ENCODE data around the gene CDC14B. TPM values are rescaled to one million over a fixed set of nuclear protein-coding genes. Genes with fewer than 3 reads are reported as not detected.

Gene CDC14B
- total RNA-seq, 1 experiment from 2014 or later = 28.4 TPM

- WGBS (ENCODE audit: extremely low coverage, insufficient read length, low lambda C conversion rate) = no CpG with 5 or more reads among the region's 6 CpGs
- H4K20me1 ChIP-seq (ENCODE audit: control insufficient read depth, insufficient read depth, insufficient read length) = no peaks in the 10 kb centered on the region
- no peak overlapping the region for H3K18ac ChIP-seq (ENCODE audit: insufficient read length, low read depth, low read length)
- Mint-ChIP-seq H3K4me3 (no peak overlapping the region), H3K27ac (no peak overlapping the region), H3K27me3 (ENCODE audit: low read depth) (peaks cover 30% of the 10 kb centered on the region), H3K36me3 (ENCODE audit: insufficient read depth in 1 of 3, low read depth in 3 of 3) (no peaks in the 10 kb centered on the region), H3K4me1 (peaks cover under 1% of the 10 kb centered on the region in 2 experiments), H3K9me3 (no peaks in the 10 kb centered on the region)
- no peak overlapping the region for H2AFZ ChIP-seq (ENCODE audit: low read length)
- H2BK20ac ChIP-seq (ENCODE audit: low read depth, low read length, poor library complexity, severe bottlenecking) = no peak overlapping the region
- no peak overlapping the region for H4K5ac ChIP-seq (ENCODE audit: insufficient read length, low read depth, low read length)
- no peak overlapping the region for H4K8ac ChIP-seq (replicated peaks; ENCODE audit: insufficient read length, low read depth, low read length)
- H3K23ac ChIP-seq (ENCODE audit: insufficient read length, low read depth, low read length) = no peak overlapping the region
- no peaks in the 10 kb centered on the region for H3K9me3 ChIP-seq (ENCODE audit: control insufficient read depth, low read depth, low read length)
- no peak overlapping the region for H3K4ac ChIP-seq (ENCODE audit: low read depth, low read length)
- no peak overlapping the region for H3T11ph ChIP-seq (ENCODE audit: low read length)
- no peak overlapping the region for H2BK120ac ChIP-seq (ENCODE audit: low read depth, low read length, poor library complexity, severe bottlenecking)
- no peak overlapping the region for H3K9ac ChIP-seq (ENCODE audit: extremely low read depth, insufficient read length, low read length)
- H3K79me1 ChIP-seq (ENCODE audit: insufficient read depth, low read depth, low read length, poor library complexity, severe bottlenecking) = no peaks in the 10 kb centered on the region
- H3K79me2 ChIP-seq (ENCODE audit: insufficient read depth, low read length) = no peaks in the 10 kb centered on the region
- H3K27ac ChIP-seq (ENCODE audit: insufficient read length, low read depth, low read length) = no peak overlapping the region
- H2AK5ac ChIP-seq (ENCODE audit: insufficient read length, low read length) = no peak overlapping the region
- H3K27me3 ChIP-seq (ENCODE audit: insufficient read depth, low read length) = no peaks in the 10 kb centered on the region
- no peaks in the 10 kb centered on the region for H3K4me1 ChIP-seq (ENCODE audit: insufficient read depth, low read length)
- DNase-seq = no peak
- H2BK12ac ChIP-seq (ENCODE audit: insufficient read length, low read depth, low read length) = no peak overlapping the region
- H2BK15ac ChIP-seq (ENCODE audit: low read depth, low read length) = no peak overlapping the region
- no peaks in the 10 kb centered on the region for H3K23me2 ChIP-seq (ENCODE audit: insufficient read length, low read depth, low read length, poor library complexity, severe bottlenecking)
- TF ChIP-seq CTCF (conservative IDR thresholded peaks at IDR 0.05) = no peak
- no peak overlapping the region for H2BK5ac ChIP-seq (ENCODE audit: insufficient read length, low read length)
- no peak overlapping the region for H4K91ac ChIP-seq (ENCODE audit: insufficient read length, low read depth, low read length)
- H3K14ac ChIP-seq (ENCODE audit: insufficient read depth, low read length) = no peak overlapping the region
- H3K4me2 ChIP-seq (ENCODE audit: insufficient read depth, insufficient read length, low read length) = no peak overlapping the region
- no peak overlapping the region for H3K56ac ChIP-seq (ENCODE audit: insufficient read length, low read depth, low read length)
Observed at GRCh38 chr9:96626912-96627311, 7.3 kb upstream of the CDC14B start.
